MCF 10A (cell line): ENCODE measurements around the gene RASA1. TPM values are rescaled to one million over a fixed set of nuclear protein-coding genes. Genes with fewer than 3 reads are reported as not detected.

ENCODE experiments used
- BruUV-seq: library from RNA; stranded (reverse); fragments of 400-500 nt; replicated peaks from 2 replicates; lab custom pipeline; 2021; lab: Mats Ljungman, UMichigan
- CTCF ChIA-PET: fragments of 300-600 bp; sonication (Branson Sonifier 250); formaldehyde crosslinking; extraction: SDS; loops from one replicate; lab custom pipeline; 2021; ENCODE audit warnings: antibody characterized with exemption, inconsistent platforms; lab: Yijun Ruan, JAX
- POLR2A ChIA-PET: fragments of 300-600, 350-650 bp; sonication (Branson Sonifier 250); formaldehyde crosslinking; extraction: SDS; loops from one replicate; lab custom pipeline; 2020; ENCODE audit warnings: antibody characterized with exemption, inconsistent platforms; lab: Yijun Ruan, JAX
- DNase-seq: peaks from one replicate; pipeline ENCODE4 v3.0.0-alpha.2; 2018; ENCODE audit not compliant: unreplicated experiment
- H3K27ac Mint-ChIP-seq: one replicate; pipeline ENCODE4 v1.8.0; 2022; ENCODE audit warnings: mild to moderate bottlenecking, low read depth, mixed read lengths; ENCODE audit not compliant: unreplicated experiment
- H3K27me3 Mint-ChIP-seq: one replicate; pipeline ENCODE4 v1.8.0; 2022; ENCODE audit warnings: mixed read lengths; ENCODE audit not compliant: insufficient read depth, unreplicated experiment
- H3K36me3 Mint-ChIP-seq: one replicate; pipeline ENCODE4 v1.8.0; 2022; ENCODE audit warnings: mild to moderate bottlenecking, moderate library complexity, mixed read lengths; ENCODE audit not compliant: insufficient read depth, unreplicated experiment
- H3K4me1 Mint-ChIP-seq: one replicate; pipeline ENCODE4 v1.8.0; 2022; ENCODE audit warnings: mixed read lengths; ENCODE audit not compliant: insufficient read depth, unreplicated experiment
- H3K4me3 Mint-ChIP-seq: one replicate; pipeline ENCODE4 v1.8.0; 2022; ENCODE audit warnings: mild to moderate bottlenecking, moderate library complexity, mixed read lengths; ENCODE audit not compliant: unreplicated experiment
- H3K9me3 Mint-ChIP-seq: one replicate; pipeline ENCODE4 v1.8.0; 2022; ENCODE audit warnings: mixed read lengths; ENCODE audit not compliant: unreplicated experiment
- CTCF ChIP-seq: fragments of 200-600 bp; IDR thresholded peaks from one replicate; pipeline ENCODE4 v1.8.0; 2022; ENCODE audit warnings: antibody characterized with exemption, mild to moderate bottlenecking; ENCODE audit not compliant: unreplicated experiment
- intact Hi-C: fragments of 100-400 bp; cut with micrococcal nuclease; formaldehyde crosslinking; loops from 2 replicates; pipeline ENCODE4 v1.14.1; 2022
- total RNA-seq: library from RNA; stranded (reverse); gene quantifications from 2 replicates; pipeline ENCODE4 v1.2.3, GENCODE V29; 2022

RASA1 gene
- total RNA-seq, 1 experiment from 2014 or later, result 68.6 TPM

GRCh38 chr5:87423755-87424154, 156.1 kb downstream of the RASA1 start:
- no peak for TF ChIP-seq CTCF
- POLR2A ChIA-PET, result no interaction called here
- Mint-ChIP-seq H3K27ac (no peak overlapping the region), H3K27me3 (no peaks in the 10 kb centered on the region), H3K4me1 (peaks cover 12% of the 10 kb centered on the region), H3K4me3 (no peak overlapping the region), H3K36me3 (peaks cover 6% of the 10 kb centered on the region), H3K9me3 (peaks cover 5% of the 10 kb centered on the region)
- DNase-seq, result no peak
- no TSS peak for BruUV-seq
- CTCF ChIA-PET, result interaction anchor here (0.6 to 1.0 kb wide), 3 partner anchors 143 to 1257 kb away, joined by 3 to 4 read pairs (median 3); no protein-coding TSS in a partner anchor
- intact Hi-C loops, result loop anchor here (10.0 kb wide), 2 partner anchors 201 to 1271 kb away; no protein-coding TSS in a partner anchor

- CTCF ChIA-PET, result no interaction called here
- Mint-ChIP-seq H3K9me3 (no peaks in the 10 kb centered on the region), H3K36me3 (no peaks in the 10 kb centered on the region), H3K4me1 (no peaks in the 10 kb centered on the region), H3K4me3 (no peak overlapping the region), H3K27me3 (peaks cover 43% of the 10 kb centered on the region), H3K27ac (no peak overlapping the region)
- no peak for DNase-seq
- POLR2A ChIA-PET, result no interaction called here
- intact Hi-C loops, result no loop called here
- BruUV-seq, result no TSS peak
- no peak for TF ChIP-seq CTCF
These were observed 163.3 kb downstream of the RASA1 start for GRCh38 chr5:87430863-87431457.

- intact Hi-C loops, result no loop called here
- POLR2A ChIA-PET, result no interaction called here
These were observed 164.8 kb downstream of the RASA1 start for GRCh38 chr5:87432460-87432859.

GRCh38 chr5:87433945-87434344, 166.3 kb downstream of the RASA1 start:
- POLR2A ChIA-PET, result no interaction called here
- Mint-ChIP-seq H3K9me3 (no peaks in the 10 kb centered on the region), H3K4me3 (no peak overlapping the region), H3K36me3 (no peaks in the 10 kb centered on the region), H3K4me1 (no peaks in the 10 kb centered on the region), H3K27ac (no peak overlapping the region), H3K27me3 (peaks cover 59% of the 10 kb centered on the region)
- intact Hi-C loops, result no loop called here
- DNase-seq, result no peak
- BruUV-seq, result no TSS peak
- TF ChIP-seq CTCF, result no peak
- CTCF ChIA-PET, result no interaction called here

More at GRCh38 chr5:87432460-87432859, 164.8 kb downstream of the RASA1 start:
- H3K9me3 Mint-ChIP-seq, result no peaks in the 10 kb centered on the region
- H3K4me1 Mint-ChIP-seq, result no peaks in the 10 kb centered on the region
- DNase-seq, result no peak
- no peak overlapping the region for H3K4me3 Mint-ChIP-seq
- H3K36me3 Mint-ChIP-seq, result no peaks in the 10 kb centered on the region
- peaks cover 44% of the 10 kb centered on the region for H3K27me3 Mint-ChIP-seq
- no TSS peak for BruUV-seq
- H3K27ac Mint-ChIP-seq, result no peak overlapping the region
- no peak for TF ChIP-seq CTCF
- CTCF ChIA-PET, result interaction anchor here (0.5 kb wide), 1 partner anchor 269 kb away, joined by 3 read pairs; no protein-coding TSS in a partner anchor
